ENCODE results near the gene CD40LG.

- TF ChIP-seq CTCF (IDR thresholded peaks at IDR 0.05; ENCODE audit: extremely low read depth in 1 of 2, insufficient read depth in 1 of 2, low read depth in 1 of 2, low read length in 2 of 2) (no peak), EZH2 (IDR thresholded peaks at IDR 0.05; ENCODE audit: borderline replicate concordance, low read depth, low read length, severe bottlenecking) (no peak), GATA2 (IDR thresholded peaks at IDR 0.05; ENCODE audit: insufficient read depth, insufficient read length, low read depth, low read length) (no peak), POLR2A (IDR thresholded peaks at IDR 0.05; ENCODE audit: low read depth, low read length) (no peak), FOS (IDR thresholded peaks at IDR 0.05; ENCODE audit: borderline replicate concordance, insufficient read depth, low read length) (no peak), POLR2AphosphoS5 (IDR thresholded peaks at IDR 0.05; ENCODE audit: insufficient read depth, low read depth, low read length) (no peak), MAX (IDR thresholded peaks at IDR 0.05; ENCODE audit: insufficient read depth, insufficient read length) (no peak), JUN (IDR thresholded peaks at IDR 0.05; ENCODE audit: borderline replicate concordance, insufficient read depth, insufficient read length, low read depth) (no peak)
Measured at GRCh38 chrX:136660896-136661295, 12.9 kb downstream of the CD40LG start.

All from endothelial cell of umbilical vein (primary cell).